Aorta (tissue), 5 donors: ENCODE results near the gene SLC39A11. TPM values are rescaled to one million over a fixed set of nuclear protein-coding genes. Genes with fewer than 3 reads are reported as not detected.

ENCODE experiments used
- ATAC-seq: fragments of 200-7000 bp; cut with Tn5 transposase; one replicate; pipeline ENCODE4 v1.9.1; 2022; ENCODE audit warnings: moderate library complexity; ENCODE audit not compliant: low FRiP score
- DNase-seq, 2 donors: peaks; one replicate each; pipeline ENCODE4 v3.0.0-alpha.2; 2020
- H3K27ac ChIP-seq, 2 donors: one replicate each; pipeline ENCODE4 v1.5.1; 2013; ENCODE audit warnings: low read length in 2 of 2, mild to moderate bottlenecking in 2 of 2, moderate library complexity in 2 of 2, control low read depth in 1 of 2, inconsistent platforms in 1 of 2, low read depth in 1 of 2
- H3K27me3 ChIP-seq, 2 donors: one replicate each; pipeline ENCODE4 v1.6.1; 2013; ENCODE audit warnings: control low read depth in 1 of 2, low read length in 1 of 2, mild to moderate bottlenecking in 1 of 2, moderate library complexity in 1 of 2; ENCODE audit not compliant: insufficient read depth in 2 of 2, control insufficient read depth in 1 of 2
- H3K36me3 ChIP-seq, 2 donors: one replicate each; pipeline ENCODE4 v1.6.1; 2013; ENCODE audit warnings: control low read depth in 1 of 2, low read length in 1 of 2, mild to moderate bottlenecking in 1 of 2; ENCODE audit not compliant: insufficient read depth in 2 of 2, control insufficient read depth in 1 of 2
- H3K4me1 ChIP-seq, 2 donors: one replicate each; pipeline ENCODE4 v1.6.1; 2013; ENCODE audit warnings: low read length in 2 of 2, control low read depth in 1 of 2, mild to moderate bottlenecking in 1 of 2, moderate library complexity in 1 of 2; ENCODE audit not compliant: insufficient read depth in 2 of 2, control insufficient read depth in 1 of 2
- H3K4me3 ChIP-seq, 2 donors: one replicate each; pipeline ENCODE4 v1.5.1; 2013; ENCODE audit warnings: low read length in 2 of 2, control low read depth in 1 of 2, mild to moderate bottlenecking in 1 of 2
- H3K9me3 ChIP-seq: one replicate; pipeline ENCODE4 v1.6.1; 2013; ENCODE audit warnings: mild to moderate bottlenecking, low read length; ENCODE audit not compliant: control insufficient read depth
- WGBS, 2 donors: extraction: QIAGEN DNeasy Blood & Tissue Kit; methylation state at CpG; one replicate each; pipeline ENCODE4 v1.1.7; 2013; 5-methylcytosine and 5-hydroxymethylcytosine counted together
- intact Hi-C, 2 donors: fragments of 100-400 bp; cut with DNase I; formaldehyde crosslinking; loops; one replicate each; pipeline versions ENCODE4 v1.14.2 to v1.15.0; 2022
- polyA plus RNA-seq, 2 donors: library from polyadenylated mRNA; stranded (reverse); fragments of 200-250 nt; gene quantifications; one replicate each; pipeline ENCODE4 v1.2.3, GENCODE V29; 2013
- total RNA-seq, 2 donors: library from RNA; stranded (reverse); fragmentation: NEBNext Ultra II Directional; extraction: Animal tissue kit (Norgen Biotek cat#: 25700); gene quantifications; one replicate each; pipeline ENCODE4 v1.2.1, GENCODE V29; 2021
- donor health status: healthy with polysubstance abuse.
- donor health status: Bipolar disorder and iron deficiency.
- donor health status: DM: no; HTN: no; CAD: no.
- donor health status: DM: no; HTN: no; CAD: no.
- donor health status: DM: yes; HTN: yes; CAD: no.

SLC39A11 gene
- total and polyA plus RNA-seq, 4 donors = 9.3 to 31.8 (median 17.5) TPM

DNA sequence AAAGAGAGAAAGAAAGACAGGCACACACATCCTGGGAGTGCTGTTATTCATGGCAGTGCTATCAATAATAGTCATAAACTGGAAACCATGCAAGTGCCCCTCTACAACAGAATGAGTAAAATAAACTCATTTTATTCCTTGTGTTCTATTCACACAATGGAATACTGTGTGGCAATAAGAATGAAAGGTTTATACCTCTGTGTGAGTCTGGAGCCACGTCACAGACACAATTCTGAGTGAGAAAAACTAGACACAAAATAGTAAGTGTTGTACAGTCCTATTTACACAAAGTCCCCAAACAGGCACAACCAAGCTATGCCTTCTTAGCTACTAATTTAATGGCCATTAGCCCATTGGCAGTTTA, 429.7 kb downstream of the SLC39A11 start:
- H3K4me3 ChIP-seq = no peak overlapping the region
- no peaks in the 10 kb centered on the region for H3K36me3 ChIP-seq
- no peak overlapping the region for H3K27ac ChIP-seq
- DNase-seq (no peak), ATAC-seq (no peak)
- 93 to 94% methylated on average over 1 of the region's 1 CpG for WGBS, 2 donors
- no peaks in the 10 kb centered on the region for H3K9me3 ChIP-seq
- intact Hi-C loops = no loop called here
- no peaks in the 10 kb centered on the region for H3K27me3 ChIP-seq
- no peaks in the 10 kb centered on the region for H3K4me1 ChIP-seq

- 81 to 100% methylated on average over 3 of the region's 3 CpGs for WGBS, 2 donors
- intact Hi-C loops = no loop called here
- Histone ChIP-seq H3K27ac (no peak overlapping the region), H3K36me3 (no peaks in the 10 kb centered on the region), H3K9me3 (no peaks in the 10 kb centered on the region), H3K4me3 (no peak overlapping the region), H3K27me3 (no peaks in the 10 kb centered on the region), H3K4me1 (no peaks in the 10 kb centered on the region)
- no peak for ATAC-seq
- DNase-seq = no peak
These were observed 430.3 kb downstream of the SLC39A11 start for GRCh38 chr17:72661945-72662826.

GRCh38 chr17:72661116-72661944, 431.2 kb downstream of the SLC39A11 start:
- Histone ChIP-seq H3K27ac (no peak overlapping the region), H3K9me3 (no peaks in the 10 kb centered on the region), H3K36me3 (no peaks in the 10 kb centered on the region), H3K4me1 (no peaks in the 10 kb centered on the region), H3K4me3 (no peak overlapping the region), H3K27me3 (no peaks in the 10 kb centered on the region)
- DNase-seq = no peak
- WGBS, 2 donors = 87% methylated on average over 21 of the region's 21 CpGs
- intact Hi-C loops = no loop called here
- ATAC-seq = no peak

DNA sequence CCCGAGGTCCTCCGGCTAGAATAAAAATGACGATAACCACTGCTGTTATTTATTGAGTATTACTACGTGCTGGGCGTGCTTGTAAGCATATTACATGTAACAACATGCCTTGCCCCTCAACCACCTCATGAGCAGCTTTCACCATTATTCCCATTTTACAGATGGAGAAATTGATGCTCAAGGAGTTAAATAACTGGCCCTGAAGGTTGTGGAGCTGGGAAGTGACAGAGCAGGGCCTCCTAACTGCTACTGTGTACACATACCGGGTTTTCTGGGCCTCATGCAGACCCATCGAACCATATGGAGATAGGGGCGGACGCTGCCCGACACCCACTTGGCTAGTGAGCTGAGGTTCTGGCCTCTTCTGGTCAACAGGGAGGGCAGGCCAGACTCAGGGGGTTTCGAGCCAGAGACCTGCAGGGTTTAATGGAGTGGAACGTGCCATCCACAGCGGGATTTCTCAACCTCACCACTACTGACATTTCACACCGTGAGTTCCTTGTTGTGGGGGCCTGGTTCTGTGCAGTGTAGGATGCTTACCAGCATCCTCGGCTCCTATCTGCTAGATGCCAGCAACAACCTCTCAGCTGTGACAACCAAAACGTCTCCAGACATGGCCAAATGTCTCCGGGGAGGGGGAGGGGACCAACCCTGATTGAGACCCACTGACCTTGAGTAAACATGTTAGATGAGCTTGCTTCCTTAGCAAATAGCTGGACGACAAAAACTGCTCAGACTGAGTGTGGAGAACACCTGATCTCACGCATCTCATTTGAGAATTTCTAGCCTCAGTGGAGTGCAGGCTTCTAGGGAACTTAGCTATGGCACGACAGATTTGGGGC, 432.0 kb downstream of the SLC39A11 start:
- WGBS, 2 donors = 78 to 81% methylated on average over 20 of the region's 20 CpGs
- intact Hi-C loops = no loop called here
- DNase-seq = no peak
- Histone ChIP-seq H3K4me3 (no peak overlapping the region), H3K9me3 (no peaks in the 10 kb centered on the region), H3K4me1 (no peaks in the 10 kb centered on the region), H3K36me3 (no peaks in the 10 kb centered on the region), H3K27me3 (no peaks in the 10 kb centered on the region), H3K27ac (no peak overlapping the region)
- ATAC-seq = no peak

GRCh38 chr17:72659811-72660210, 432.7 kb downstream of the SLC39A11 start:
- ATAC-seq = no peak
- Histone ChIP-seq H3K36me3 (no peaks in the 10 kb centered on the region), H3K4me3 (no peak overlapping the region), H3K9me3 (no peaks in the 10 kb centered on the region), H3K27me3 (no peaks in the 10 kb centered on the region), H3K4me1 (no peaks in the 10 kb centered on the region), H3K27ac (no peak overlapping the region)
- no peak for DNase-seq
- intact Hi-C loops = no loop called here
- WGBS, 2 donors = 83 to 90% methylated on average over 4 of the region's 4 CpGs

DNA sequence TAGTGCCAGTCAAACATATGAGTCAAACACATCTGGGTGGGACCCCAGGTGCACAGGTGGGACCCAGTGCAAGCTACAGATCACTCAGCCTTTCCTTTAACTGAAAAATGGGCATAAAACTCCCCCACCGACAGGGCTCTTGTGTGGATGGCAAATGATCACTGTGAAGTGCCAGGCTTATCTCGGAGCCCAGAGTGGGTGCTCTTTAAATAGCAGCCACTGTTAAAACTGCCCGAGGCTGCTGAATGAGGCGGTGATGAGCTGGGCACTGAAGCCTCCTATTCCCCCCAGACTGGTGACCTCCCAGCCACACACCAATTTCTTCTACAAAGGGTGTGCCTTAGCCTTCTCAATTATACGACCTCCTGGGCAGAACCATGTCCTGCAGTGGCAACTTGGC, 433.8 kb downstream of the SLC39A11 start:
- WGBS, 2 donors = 80 to 81% methylated on average over 5 of the region's 5 CpGs
- H3K36me3 ChIP-seq = no peaks in the 10 kb centered on the region
- ATAC-seq = no peak
- DNase-seq = no peak
- H3K9me3 ChIP-seq = no peaks in the 10 kb centered on the region
- H3K27ac ChIP-seq = no peak overlapping the region
- H3K4me1 ChIP-seq = no peaks in the 10 kb centered on the region
- intact Hi-C loops = no loop called here
- no peaks in the 10 kb centered on the region for H3K27me3 ChIP-seq
- no peak overlapping the region for H3K4me3 ChIP-seq

DNA sequence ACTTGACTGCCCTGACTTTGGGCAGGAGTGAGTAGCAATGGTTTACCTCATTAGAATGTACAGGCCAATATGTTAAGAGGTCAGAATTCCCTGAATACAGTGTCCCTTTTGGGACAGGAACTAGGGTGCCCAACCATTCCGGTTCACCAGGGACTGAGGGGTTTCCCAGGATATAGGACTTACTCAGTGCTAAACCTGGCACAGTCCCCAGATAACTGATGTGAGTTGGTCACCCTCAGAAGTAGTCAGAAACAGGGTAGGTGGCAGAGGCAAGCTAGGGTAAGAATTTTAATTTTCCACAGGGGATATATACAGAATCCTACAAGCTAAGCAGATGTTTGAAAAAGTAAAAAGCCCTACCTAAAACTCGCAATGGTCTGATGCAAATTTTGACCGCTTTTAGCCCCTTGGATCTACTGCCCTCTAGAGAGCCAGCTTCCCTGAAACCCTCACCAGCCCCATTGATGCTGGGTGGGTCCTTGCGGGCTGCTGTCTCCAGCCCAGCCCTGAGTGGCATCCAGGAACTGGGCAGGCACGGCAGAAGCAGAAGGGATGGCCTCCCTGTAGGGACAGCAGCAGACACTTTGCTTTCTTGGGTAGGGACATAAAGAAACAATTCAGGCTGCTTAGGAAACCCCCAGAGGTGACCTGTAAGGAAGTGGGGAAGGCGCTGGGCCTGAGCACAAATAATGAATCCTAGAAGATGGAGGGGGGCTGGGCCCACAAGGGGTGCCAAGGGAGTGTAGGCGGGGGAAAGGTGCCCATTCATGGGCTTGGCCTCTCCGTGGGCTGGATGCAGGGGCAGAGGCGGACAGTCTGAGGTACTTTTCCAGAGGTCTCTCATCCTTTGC, 434.8 kb downstream of the SLC39A11 start:
- no peaks in the 10 kb centered on the region for H3K27me3 ChIP-seq
- 77 to 86% methylated on average over 9 of the region's 9 CpGs for WGBS, 2 donors
- H3K4me3 ChIP-seq = no peak overlapping the region
- H3K4me1 ChIP-seq = no peaks in the 10 kb centered on the region
- no peak overlapping the region for H3K27ac ChIP-seq
- no peaks in the 10 kb centered on the region for H3K36me3 ChIP-seq
- intact Hi-C loops = no loop called here
- no peaks in the 10 kb centered on the region for H3K9me3 ChIP-seq
- ATAC-seq = no peak
- no peak for DNase-seq
